HL-60 (cell line): ENCODE measurements around the gene FOXP1.

Experiments
- GABPA ChIP-seq: IDR thresholded peaks from 2 replicates; pipeline ENCODE4 v1.6.1; 2012; ENCODE audit warnings: low read depth
- POLR2AphosphoS5 ChIP-seq: IDR thresholded peaks from 2 replicates; pipeline ENCODE4 v1.6.1; 2012; ENCODE audit warnings: low read depth
- SPI1 ChIP-seq: IDR thresholded peaks from 2 replicates; pipeline ENCODE4 v1.6.1; 2012; ENCODE audit warnings: low read depth, mild to moderate bottlenecking, borderline replicate concordance
- TF ChIP-seq, protein P1 (sequence below): IDR thresholded peaks from one replicate; pipeline ENCODE4 v1.5.1; 2011; ENCODE audit warnings: low read length, control low read depth, inconsistent platforms; ENCODE audit not compliant: insufficient read depth
- TF ChIP-seq, protein P2 (sequence below): IDR thresholded peaks from 2 replicates; pipeline ENCODE4 v1.6.1; 2012; ENCODE audit warnings: low read depth; ENCODE audit not compliant: insufficient replicate concordance

- TF ChIP-seq, protein P1, sequence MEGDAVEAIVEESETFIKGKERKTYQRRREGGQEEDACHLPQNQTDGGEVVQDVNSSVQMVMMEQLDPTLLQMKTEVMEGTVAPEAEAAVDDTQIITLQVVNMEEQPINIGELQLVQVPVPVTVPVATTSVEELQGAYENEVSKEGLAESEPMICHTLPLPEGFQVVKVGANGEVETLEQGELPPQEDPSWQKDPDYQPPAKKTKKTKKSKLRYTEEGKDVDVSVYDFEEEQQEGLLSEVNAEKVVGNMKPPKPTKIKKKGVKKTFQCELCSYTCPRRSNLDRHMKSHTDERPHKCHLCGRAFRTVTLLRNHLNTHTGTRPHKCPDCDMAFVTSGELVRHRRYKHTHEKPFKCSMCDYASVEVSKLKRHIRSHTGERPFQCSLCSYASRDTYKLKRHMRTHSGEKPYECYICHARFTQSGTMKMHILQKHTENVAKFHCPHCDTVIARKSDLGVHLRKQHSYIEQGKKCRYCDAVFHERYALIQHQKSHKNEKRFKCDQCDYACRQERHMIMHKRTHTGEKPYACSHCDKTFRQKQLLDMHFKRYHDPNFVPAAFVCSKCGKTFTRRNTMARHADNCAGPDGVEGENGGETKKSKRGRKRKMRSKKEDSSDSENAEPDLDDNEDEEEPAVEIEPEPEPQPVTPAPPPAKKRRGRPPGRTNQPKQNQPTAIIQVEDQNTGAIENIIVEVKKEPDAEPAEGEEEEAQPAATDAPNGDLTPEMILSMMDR: no peak
- TF ChIP-seq GABPA (no peak), POLR2AphosphoS5 (no peak), SPI1 (no peak)
- TF ChIP-seq, protein P2, sequence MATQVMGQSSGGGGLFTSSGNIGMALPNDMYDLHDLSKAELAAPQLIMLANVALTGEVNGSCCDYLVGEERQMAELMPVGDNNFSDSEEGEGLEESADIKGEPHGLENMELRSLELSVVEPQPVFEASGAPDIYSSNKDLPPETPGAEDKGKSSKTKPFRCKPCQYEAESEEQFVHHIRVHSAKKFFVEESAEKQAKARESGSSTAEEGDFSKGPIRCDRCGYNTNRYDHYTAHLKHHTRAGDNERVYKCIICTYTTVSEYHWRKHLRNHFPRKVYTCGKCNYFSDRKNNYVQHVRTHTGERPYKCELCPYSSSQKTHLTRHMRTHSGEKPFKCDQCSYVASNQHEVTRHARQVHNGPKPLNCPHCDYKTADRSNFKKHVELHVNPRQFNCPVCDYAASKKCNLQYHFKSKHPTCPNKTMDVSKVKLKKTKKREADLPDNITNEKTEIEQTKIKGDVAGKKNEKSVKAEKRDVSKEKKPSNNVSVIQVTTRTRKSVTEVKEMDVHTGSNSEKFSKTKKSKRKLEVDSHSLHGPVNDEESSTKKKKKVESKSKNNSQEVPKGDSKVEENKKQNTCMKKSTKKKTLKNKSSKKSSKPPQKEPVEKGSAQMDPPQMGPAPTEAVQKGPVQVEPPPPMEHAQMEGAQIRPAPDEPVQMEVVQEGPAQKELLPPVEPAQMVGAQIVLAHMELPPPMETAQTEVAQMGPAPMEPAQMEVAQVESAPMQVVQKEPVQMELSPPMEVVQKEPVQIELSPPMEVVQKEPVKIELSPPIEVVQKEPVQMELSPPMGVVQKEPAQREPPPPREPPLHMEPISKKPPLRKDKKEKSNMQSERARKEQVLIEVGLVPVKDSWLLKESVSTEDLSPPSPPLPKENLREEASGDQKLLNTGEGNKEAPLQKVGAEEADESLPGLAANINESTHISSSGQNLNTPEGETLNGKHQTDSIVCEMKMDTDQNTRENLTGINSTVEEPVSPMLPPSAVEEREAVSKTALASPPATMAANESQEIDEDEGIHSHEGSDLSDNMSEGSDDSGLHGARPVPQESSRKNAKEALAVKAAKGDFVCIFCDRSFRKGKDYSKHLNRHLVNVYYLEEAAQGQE: no peak
These were observed 453.7 kb downstream of the FOXP1 start for GRCh38 chr3:71129611-71130431.
